A549 (cell line): ENCODE measurements around the gene UCKL1.

Source experiments
- CTCF ChIP-seq: fragments of >200 bp; sonication (Bioruptor Twin); formaldehyde crosslinking; IDR thresholded peaks from 3 replicates; pipeline ENCODE4 v1.5.1; 2016
- HMGXB4 ChIP-seq: fragments of 250-450 bp; sonication (Bioruptor Pico); IDR thresholded peaks from 2 replicates; pipeline ENCODE4 v1.5.0; 2021; ENCODE audit warnings: mild to moderate bottlenecking, moderate library complexity, borderline replicate concordance
- MAZ ChIP-seq: fragments of 150-350 bp; IDR thresholded peaks from 2 replicates; pipeline ENCODE4 v1.6.1; 2014; ENCODE audit warnings: antibody characterized with exemption, low read depth, low read length, borderline replicate concordance
- NFE2L2 ChIP-seq: fragments of 150-350 bp; conservative IDR thresholded peaks from 2 replicates; pipeline ENCODE4 v1.6.1; 2014; ENCODE audit warnings: low read length
- PBX3 ChIP-seq: IDR thresholded peaks from 2 replicates; pipeline ENCODE4 v1.6.1; 2012
- POLR2A ChIP-seq: IDR thresholded peaks from 2 replicates; pipeline ENCODE4 v1.6.1; 2012; ENCODE audit warnings: mild to moderate bottlenecking, low read length
- RARB ChIP-seq: fragments of 250-450 bp; sonication (Bioruptor Pico); IDR thresholded peaks from 2 replicates; pipeline ENCODE4 v1.8.0; 2021; ENCODE audit warnings: mild to moderate bottlenecking, moderate library complexity
- SMC3 ChIP-seq: fragments of >200 bp; sonication (Bioruptor Twin); formaldehyde crosslinking; IDR thresholded peaks from 3 replicates; pipeline ENCODE4 v1.6.1; 2018; ENCODE audit warnings: inconsistent platforms
- SREBF2 ChIP-seq: fragments of 450-650 bp; IDR thresholded peaks from 2 replicates; pipeline ENCODE4 v1.6.1; 2014; ENCODE audit warnings: mild to moderate bottlenecking, moderate library complexity
- USF2 ChIP-seq: fragments of 450-650 bp; IDR thresholded peaks from 2 replicates; pipeline ENCODE4 v1.6.1; 2014; ENCODE audit warnings: antibody characterized with exemption

- TF ChIP-seq CTCF (no peak), MAZ (no peak), POLR2A (no peak), USF2 (no peak), HMGXB4 (no peak), RARB (CRISPR knock-in tag) (no peak), PBX3 (no peak), SREBF2 (no peak), NFE2L2 (no peak), SMC3 (no peak)
Observed at GRCh38 chr20:63903796-63904561, 52.2 kb downstream of the UCKL1 start.
